Fibroblast of skin of left quadriceps (primary cell): Measurements from ENCODE around the gene RPS6KA5.
"Not testable (repeated sequence)": the region's sequence is repeated elsewhere in the genome, so short reads cannot be mapped to it uniquely, and the experiment has no call there.

Source experiments
- DNase-seq, 2 experiments: peaks; one replicate each; pipeline ENCODE4 v3.0.0-alpha.2; 2013; ENCODE audit warnings: low read depth in 2 of 2

RPS6KA5 gene

GRCh38 chr14:90986510-90986909 is 73.9 kb downstream of the RPS6KA5 start:
- no peak for DNase-seq

GRCh38 chr14:90985601-90986242 is 74.7 kb downstream of the RPS6KA5 start:
- DNase-seq, result no peak

GRCh38 chr14:90983560-90983959 is 76.9 kb downstream of the RPS6KA5 start:
- DNase-seq, result no peak

GRCh38 chr14:90981636-90982035 is 78.8 kb downstream of the RPS6KA5 start:
- no peak for DNase-seq

- not testable (repeated sequence) for DNase-seq
Observed at GRCh38 chr14:90980636-90981035, 79.8 kb downstream of the RPS6KA5 start.

- DNase-seq, result no peak
Observed at GRCh38 chr14:90979515-90979914, 80.9 kb downstream of the RPS6KA5 start.

GRCh38 chr14:90976101-90976500 is 84.3 kb downstream of the RPS6KA5 start:
- no peak for DNase-seq

- DNase-seq, result no peak
Observed at GRCh38 chr14:90971687-90972086, 88.8 kb downstream of the RPS6KA5 start.

- DNase-seq, result no peak
Observed at GRCh38 chr14:90970167-90970600, 90.3 kb downstream of the RPS6KA5 start.

GRCh38 chr14:90969531-90970166 is 90.8 kb downstream of the RPS6KA5 start:
- DNase-seq, result no peak

GRCh38 chr14:90968025-90968424 is 92.4 kb downstream of the RPS6KA5 start:
- no peak for DNase-seq

GRCh38 chr14:90966493-90966892 is 93.9 kb downstream of the RPS6KA5 start:
- DNase-seq, result no peak

- DNase-seq, result no peak
Observed at GRCh38 chr14:90965765-90966164, 94.7 kb downstream of the RPS6KA5 start.

- DNase-seq, result no peak
Observed at GRCh38 chr14:90963343-90963742, 97.1 kb downstream of the RPS6KA5 start.

GRCh38 chr14:90962505-90963109 is 97.8 kb downstream of the RPS6KA5 start:
- DNase-seq, result no peak

- no peak for DNase-seq
Observed at GRCh38 chr14:90960818-90961217, 99.6 kb downstream of the RPS6KA5 start.

GRCh38 chr14:90959344-90959743 is 101.1 kb downstream of the RPS6KA5 start:
- DNase-seq, result no peak

- DNase-seq, result no peak
Observed at GRCh38 chr14:90956273-90956672, 104.2 kb downstream of the RPS6KA5 start.

- DNase-seq, result not testable (repeated sequence)
Observed at GRCh38 chr14:90953643-90954042, 106.8 kb downstream of the RPS6KA5 start.

- no peak for DNase-seq
Observed at GRCh38 chr14:90943367-90943766, 117.1 kb downstream of the RPS6KA5 start.

GRCh38 chr14:90942511-90942910 is 117.9 kb downstream of the RPS6KA5 start:
- no peak for DNase-seq

- DNase-seq, result no peak
Observed at GRCh38 chr14:90941706-90942105, 118.7 kb downstream of the RPS6KA5 start.

- no peak for DNase-seq
Observed at GRCh38 chr14:90940318-90940962, 120.0 kb downstream of the RPS6KA5 start.
